Mononuclear cell (primary cell): ENCODE results near the gene SOHLH1. TPM values are rescaled to one million over a fixed set of nuclear protein-coding genes. Genes with fewer than 3 reads are reported as not detected.

ENCODE experiments used
- H3K27me3 ChIP-seq: 2 replicates; pipeline ENCODE4 v1.6.0; 2011; ENCODE audit warnings: low read length, control low read depth; ENCODE audit not compliant: insufficient read depth
- H3K4me1 ChIP-seq: 2 replicates; pipeline ENCODE4 v1.5.1; 2011; ENCODE audit warnings: mild to moderate bottlenecking, low read length, control low read depth; ENCODE audit not compliant: insufficient read depth
- H3K4me3 ChIP-seq: 2 replicates; pipeline ENCODE4 v1.5.1; 2011; ENCODE audit warnings: mild to moderate bottlenecking, low read length, moderate library complexity
- H3K9me3 ChIP-seq: 2 replicates; pipeline ENCODE4 v1.5.1; 2011; ENCODE audit warnings: low read depth, mild to moderate bottlenecking, control low read depth, low read length
- total RNA-seq: library from RNA; depleted of rRNA; stranded (reverse); fragments of >200 nt; gene quantifications from one replicate; pipeline ENCODE4 v1.2.3, GENCODE V29; 2012

The SOHLH1 gene
- total RNA-seq, 1 donor = not detected

- peaks cover 36% of the 10 kb centered on the region for H3K9me3 ChIP-seq
- no peak overlapping the region for H3K4me3 ChIP-seq
- no peaks in the 10 kb centered on the region for H3K4me1 ChIP-seq
- no peaks in the 10 kb centered on the region for H3K27me3 ChIP-seq
Observed at GRCh38 chr9:135648494-135649410, 50.5 kb downstream of the SOHLH1 start.

GRCh38 chr9:135647884-135648283 is 51.4 kb downstream of the SOHLH1 start:
- H3K4me1 ChIP-seq = no peaks in the 10 kb centered on the region
- peaks cover 36% of the 10 kb centered on the region for H3K9me3 ChIP-seq
- no peaks in the 10 kb centered on the region for H3K27me3 ChIP-seq
- H3K4me3 ChIP-seq = no peak overlapping the region

- Histone ChIP-seq H3K4me3 (no peak overlapping the region), H3K9me3 (peaks cover 36% of the 10 kb centered on the region), H3K27me3 (no peaks in the 10 kb centered on the region), H3K4me1 (no peaks in the 10 kb centered on the region)
Observed at GRCh38 chr9:135644631-135645218, 54.6 kb downstream of the SOHLH1 start.

Other genes starting within 250 kb of the SOHLH1 start
- 1.5 TPM for gene PPP1R26, start 219.7 kb downstream of the SOHLH1 start, total RNA-seq
- 12.5 TPM for gene MRPS2, start 198.8 kb downstream of the SOHLH1 start, total RNA-seq
- gene LCN1, start 178.0 kb downstream of the SOHLH1 start, total RNA-seq = not detected
- not detected for gene OBP2A, start 153.4 kb downstream of the SOHLH1 start, total RNA-seq
- not detected for gene PAEP, start 137.7 kb downstream of the SOHLH1 start, total RNA-seq
- not detected for gene GLT6D1, start 59.9 kb downstream of the SOHLH1 start, total RNA-seq
- not detected for gene LCN9, start 36.2 kb downstream of the SOHLH1 start, total RNA-seq
- 0.10 TPM for gene KCNT1, start 2.7 kb upstream of the SOHLH1 start, total RNA-seq
- 17.2 TPM for gene CAMSAP1, start 208.1 kb upstream of the SOHLH1 start, total RNA-seq